HepG2 (cell line): ENCODE data around the gene HIPK2. TPM values are rescaled to one million over a fixed set of nuclear protein-coding genes. Genes with fewer than 3 reads are reported as not detected.

Experiments used
- ATAC-seq: fragments of 200-7000 bp; cut with Tn5 transposase; 3 replicates; pipeline ENCODE4 v1.9.1; 2020; ENCODE audit warnings: mild to moderate bottlenecking, moderate library complexity
- BruUV-seq: library from RNA; stranded (reverse); fragments of 400-500 nt; replicated peaks from 2 replicates; lab custom pipeline; 2021; lab: Mats Ljungman, UMichigan
- CTCF ChIA-PET: fragments of 300-600 bp; formaldehyde crosslinking; extraction: SDS; loops from one replicate; lab custom pipeline; 2021; ENCODE audit warnings: low total read pairs, inconsistent platforms, low intra/inter-chr PET ratio; lab: Yijun Ruan, JAX
- POLR2A ChIA-PET: fragments of 350-600 bp; sonication (Branson Sonifier 250); formaldehyde crosslinking; loops from one replicate; lab custom pipeline; 2020; ENCODE audit warnings: antibody characterized with exemption, inconsistent platforms; lab: Yijun Ruan, JAX
- DNase-seq: peaks from one replicate; pipeline ENCODE4 v3.0.0-alpha.2; 2015; ENCODE audit warnings: low spot score
- FAIRE-seq: peaks from 3 replicates; lab custom pipeline; 2011; peaks lifted over from hg19 to GRCh38; lab: Jason Lieb, UNC
- H2AFZ ChIP-seq: one replicate; pipeline ENCODE4 v1.6.1; 2011; ENCODE audit warnings: low read length, inconsistent platforms
- H3K27ac ChIP-seq: fragments of 300-600 bp; 3 replicates; pipeline ENCODE4 v1.8.0; 2011; ENCODE audit warnings: mixed run types, mild to moderate bottlenecking, mixed read lengths, low read length, inconsistent platforms; ENCODE audit not compliant: insufficient read depth; ENCODE audit errors: extremely low read length
- H3K27me3 ChIP-seq, 2 experiments: fragments of 200-600 bp in 1 of 2; 2 replicates in 1 of 2; 3 replicates in 1 of 2; pipeline versions ENCODE4 v1.6.0 to v1.8.0; 2011; ENCODE audit warnings: low read length in 2 of 2, mild to moderate bottlenecking in 2 of 2, moderate library complexity in 2 of 2, inconsistent platforms in 1 of 2; ENCODE audit not compliant: insufficient read depth in 2 of 2, control insufficient read depth in 1 of 2
- H3K36me3 ChIP-seq, 2 experiments: fragments of 200-600 bp in 1 of 2; replicated peaks in 1 of 2; 2 replicates in 1 of 2; 3 replicates in 1 of 2; pipeline versions ENCODE4 v1.5.1 to v1.8.0; 2011; ENCODE audit warnings: low read length in 2 of 2, inconsistent platforms in 1 of 2; ENCODE audit not compliant: insufficient read depth in 2 of 2, control insufficient read depth in 1 of 2
- H3K4me1 ChIP-seq: 2 replicates; pipeline ENCODE4 v1.5.1; 2012; ENCODE audit warnings: low read length, inconsistent platforms; ENCODE audit not compliant: insufficient read depth
- H3K4me2 ChIP-seq: 2 replicates; pipeline ENCODE4 v1.6.0; 2011; ENCODE audit warnings: low read depth, low read length, inconsistent platforms
- H3K4me3 ChIP-seq, 3 experiments: fragments of 200-600 bp in 1 of 3; sonication (generic), shearing (Covaris generic) in 1 of 3; replicated peaks in 1 of 3; 2 replicates each; pipeline ENCODE4 v1.5.1; 2011 to 2016; ENCODE audit warnings: low read length in 3 of 3, inconsistent platforms in 2 of 3, low read depth in 2 of 3, mild to moderate bottlenecking in 2 of 3, control low read depth in 1 of 3, mixed read lengths in 1 of 3; ENCODE audit not compliant: insufficient read depth in 1 of 3
- H3K79me2 ChIP-seq: one replicate; pipeline ENCODE4 v1.6.1; 2011; ENCODE audit warnings: low read length, inconsistent platforms; ENCODE audit not compliant: insufficient read depth
- H3K9ac ChIP-seq: 2 replicates; pipeline ENCODE4 v1.6.0; 2011; ENCODE audit warnings: mild to moderate bottlenecking, low read depth, low read length, inconsistent platforms; ENCODE audit not compliant: insufficient read depth
- H3K9me3 ChIP-seq: 2 replicates; pipeline ENCODE4 v1.5.1; 2012; ENCODE audit warnings: mild to moderate bottlenecking, low read length
- H4K20me1 ChIP-seq: 2 replicates; pipeline ENCODE4 v1.6.0; 2011; ENCODE audit warnings: inconsistent platforms, mild to moderate bottlenecking, low read length, moderate library complexity; ENCODE audit not compliant: insufficient read depth
- DMTF1 ChIP-seq: sonication (generic); formaldehyde crosslinking; IDR thresholded peaks from 2 replicates; pipeline ENCODE4 v1.4.0; 2020; ENCODE audit warnings: mild to moderate bottlenecking, missing genetic modification reagents
- ETS1 ChIP-seq: sonication (generic); formaldehyde crosslinking; IDR thresholded peaks from 2 replicates; pipeline ENCODE4 v1.4.0; 2020; ENCODE audit warnings: missing genetic modification reagents
- GPBP1L1 ChIP-seq: sonication (generic); formaldehyde crosslinking; IDR thresholded peaks from 2 replicates; pipeline ENCODE4 v1.5.0; 2020; ENCODE audit warnings: mild to moderate bottlenecking, missing genetic modification reagents
- GZF1 ChIP-seq: sonication (generic); formaldehyde crosslinking; IDR thresholded peaks from 2 replicates; pipeline ENCODE4 v1.5.1; 2020; ENCODE audit warnings: mild to moderate bottlenecking, missing genetic modification reagents
- HNRNPLL ChIP-seq: fragments of 200-400 bp; formaldehyde crosslinking; IDR thresholded peaks from 2 replicates; pipeline ENCODE4 v1.6.1; 2017; ENCODE audit warnings: mild to moderate bottlenecking, low read depth, low read length; ENCODE audit not compliant: poor library complexity, severe bottlenecking
- KLF13 ChIP-seq: sonication (generic); formaldehyde crosslinking; IDR thresholded peaks from 2 replicates; pipeline ENCODE4 v1.4.0; 2020; ENCODE audit warnings: mild to moderate bottlenecking, missing genetic modification reagents
- MAFK ChIP-seq, 2 experiments: IDR thresholded peaks in 1 of 2; conservative IDR thresholded peaks in 1 of 2; 2 replicates each; pipeline ENCODE4 v1.6.1; 2011; ENCODE audit warnings: improper control_type of control experiment in 2 of 2, low read length in 2 of 2
- MYPOP ChIP-seq: sonication (generic); formaldehyde crosslinking; IDR thresholded peaks from 2 replicates; pipeline ENCODE4 v1.8.1; 2023; ENCODE audit warnings: mild to moderate bottlenecking, moderate library complexity, missing genetic modification reagents
- RAD51 ChIP-seq: fragments of 450-650 bp; IDR thresholded peaks from 2 replicates; pipeline ENCODE4 v1.6.1; 2016; ENCODE audit warnings: borderline replicate concordance
- YEATS2 ChIP-seq: sonication (generic); formaldehyde crosslinking; IDR thresholded peaks from 2 replicates; pipeline ENCODE4 v1.4.0; 2020; ENCODE audit warnings: missing genetic modification reagents, borderline replicate concordance
- YEATS4 ChIP-seq: sonication (generic); formaldehyde crosslinking; IDR thresholded peaks from 2 replicates; pipeline ENCODE4 v1.4.0; 2020; ENCODE audit warnings: missing genetic modification reagents, borderline replicate concordance
- ZNF124 ChIP-seq: sonication (generic); formaldehyde crosslinking; IDR thresholded peaks from 2 replicates; pipeline ENCODE4 v1.4.0; 2020; ENCODE audit warnings: missing genetic modification reagents
- ZNF224 ChIP-seq: sonication (generic); formaldehyde crosslinking; IDR thresholded peaks from 2 replicates; pipeline ENCODE4 v1.5.0; 2020; ENCODE audit warnings: mild to moderate bottlenecking, missing genetic modification reagents
- ZNF335 ChIP-seq: sonication (generic); formaldehyde crosslinking; IDR thresholded peaks from 2 replicates; pipeline ENCODE4 v1.4.0; 2020; ENCODE audit warnings: missing genetic modification reagents
- ZNF558 ChIP-seq: sonication (generic); formaldehyde crosslinking; IDR thresholded peaks from 2 replicates; pipeline ENCODE4 v1.9.0; 2022; ENCODE audit warnings: mild to moderate bottlenecking, missing genetic modification reagents, borderline replicate concordance
- ZNF564 ChIP-seq: sonication (generic); formaldehyde crosslinking; IDR thresholded peaks from 2 replicates; pipeline ENCODE4 v1.8.1; 2023; ENCODE audit warnings: mild to moderate bottlenecking, missing genetic modification reagents
- ZNF598 ChIP-seq: sonication (generic); formaldehyde crosslinking; IDR thresholded peaks from 2 replicates; pipeline ENCODE4 v1.5.1; 2020; ENCODE audit warnings: mild to moderate bottlenecking, missing genetic modification reagents, borderline replicate concordance
- ZNF75D ChIP-seq: sonication (generic); formaldehyde crosslinking; IDR thresholded peaks from 2 replicates; pipeline ENCODE4 v1.8.1; 2023; ENCODE audit warnings: missing genetic modification reagents, mild to moderate bottlenecking, borderline replicate concordance
- WGBS: methylation state at CpG from one replicate; pipeline ENCODE4 v1.1.6; 2017; ENCODE audit warnings: low lambda C conversion rate; 5-methylcytosine and 5-hydroxymethylcytosine counted together
- in situ Hi-C: cut with HindIII; loops from 2 replicates; pipeline ENCODE4 v1.10.0; 2017; ENCODE audit warnings: low pct_unique_long_range_greater_than_20kb; ENCODE audit not compliant: extremely low pct_ligation_motif_present
- intact Hi-C: fragments of 100-400 bp; cut with micrococcal nuclease; formaldehyde crosslinking; loops from one replicate; pipeline ENCODE4 v1.10.0; 2022; ENCODE audit not compliant: unreplicated experiment
- polyA plus RNA-seq, 8 experiments: library from polyadenylated mRNA; depleted of rRNA in 3 of 8; stranded (reverse) in 7 of 8; unstranded in 1 of 8; fragments of >200 nt; fragmentation: Illumina TruSeq in 4 of 8; extraction: Trizol in 4 of 8; gene quantifications; 2 replicates each; pipeline versions ENCODE4 v1.2.1 to v1.2.3, GENCODE V29; 2011 to 2016; ENCODE audit warnings: low read depth in 4 of 8, missing spikeins in 1 of 8, mixed read lengths in 1 of 8; ENCODE audit not compliant: insufficient read depth in 1 of 8
- total RNA-seq, 5 experiments: library from RNA; depleted of rRNA; stranded (reverse); fragments of >200 nt; fragmentation: Illumina TruSeq; extraction: Trizol; gene quantifications; 2 replicates each; pipeline ENCODE4 v1.2.3, GENCODE V29; 2016; ENCODE audit warnings: low read depth in 1 of 5

Gene HIPK2
- total and polyA plus RNA-seq, 2 of the 13 experiments (the other 11 are each of a cell fraction or from before 2014, with no cell fraction given), result 14.4 to 20.2 TPM

GRCh38 chr7:139813689-139814088, 35.9 kb upstream of the HIPK2 start:
- 40% methylated on average over 2 of the region's 2 CpGs for WGBS
- no peak for DNase-seq
- intact Hi-C loops, result no loop called here
- Histone ChIP-seq H3K9ac (no peak overlapping the region), H3K27ac (no peak overlapping the region), H3K4me3 (no peak overlapping the region), H4K20me1 (no peaks in the 10 kb centered on the region; the same call in 1 of the 2 replicates), H3K4me1 (no peaks in the 10 kb centered on the region), H3K79me2 (no peaks in the 10 kb centered on the region), H3K9me3 (no peaks in the 10 kb centered on the region), H3K4me2 (no peak overlapping the region), H2AFZ (no peak overlapping the region), H3K36me3 (no peaks in the 10 kb centered on the region), H3K27me3 (no peaks in the 10 kb centered on the region)
- BruUV-seq, result no TSS peak
- in situ Hi-C loops, result no loop called here
- POLR2A ChIA-PET, result no interaction called here
- CTCF ChIA-PET, result no interaction called here
- no peak for ATAC-seq
- FAIRE-seq, result no peak
- TF ChIP-seq MYPOP (CRISPR knock-in tag), result no peak
- TF ChIP-seq KLF13, result no peak
- TF ChIP-seq ZNF75D (CRISPR knock-in tag), result no peak
- no peak for TF ChIP-seq GPBP1L1 (CRISPR knock-in tag)
- no peak for TF ChIP-seq ZNF224 (CRISPR knock-in tag)
- no peak for TF ChIP-seq MAFK (conservative IDR thresholded peaks at IDR 0.05 in 1 of 2, IDR thresholded peaks at IDR 0.05 in 1 of 2; ENCODE audit: low read length in 2 of 2)
- no peak for TF ChIP-seq ZNF124 (CRISPR knock-in tag)
- no peak for TF ChIP-seq HNRNPLL
- no peak for TF ChIP-seq YEATS4
- TF ChIP-seq YEATS2 (CRISPR knock-in tag), result no peak
- TF ChIP-seq GZF1, result no peak
- no peak for TF ChIP-seq ZNF598 (CRISPR knock-in tag)
- no peak for TF ChIP-seq ZNF558 (CRISPR knock-in tag)
- TF ChIP-seq ETS1, result no peak
- TF ChIP-seq ZNF564 (CRISPR knock-in tag), result no peak
- TF ChIP-seq ZNF335, result no peak
- TF ChIP-seq DMTF1 (CRISPR knock-in tag), result no peak
- no peak for TF ChIP-seq RAD51
- TF ChIP-seq, all 625 proteins: peak for 0
